PC-9 (cell line): ENCODE measurements around the gene HGS.

Experiments
- EZH2 ChIP-seq: fragments of 200-600 bp; sonication (generic); IDR thresholded peaks from 2 replicates; pipeline ENCODE4 v1.8.0; 2017; ENCODE audit warnings: antibody characterized with exemption, low read depth
- TF ChIP-seq, protein P1 (sequence below): fragments of 200-600 bp; sonication (generic); conservative IDR thresholded peaks from 2 replicates; pipeline ENCODE4 v1.6.1; 2017; ENCODE audit warnings: mixed run types, antibody characterized with exemption, mild to moderate bottlenecking, moderate library complexity

DNA sequence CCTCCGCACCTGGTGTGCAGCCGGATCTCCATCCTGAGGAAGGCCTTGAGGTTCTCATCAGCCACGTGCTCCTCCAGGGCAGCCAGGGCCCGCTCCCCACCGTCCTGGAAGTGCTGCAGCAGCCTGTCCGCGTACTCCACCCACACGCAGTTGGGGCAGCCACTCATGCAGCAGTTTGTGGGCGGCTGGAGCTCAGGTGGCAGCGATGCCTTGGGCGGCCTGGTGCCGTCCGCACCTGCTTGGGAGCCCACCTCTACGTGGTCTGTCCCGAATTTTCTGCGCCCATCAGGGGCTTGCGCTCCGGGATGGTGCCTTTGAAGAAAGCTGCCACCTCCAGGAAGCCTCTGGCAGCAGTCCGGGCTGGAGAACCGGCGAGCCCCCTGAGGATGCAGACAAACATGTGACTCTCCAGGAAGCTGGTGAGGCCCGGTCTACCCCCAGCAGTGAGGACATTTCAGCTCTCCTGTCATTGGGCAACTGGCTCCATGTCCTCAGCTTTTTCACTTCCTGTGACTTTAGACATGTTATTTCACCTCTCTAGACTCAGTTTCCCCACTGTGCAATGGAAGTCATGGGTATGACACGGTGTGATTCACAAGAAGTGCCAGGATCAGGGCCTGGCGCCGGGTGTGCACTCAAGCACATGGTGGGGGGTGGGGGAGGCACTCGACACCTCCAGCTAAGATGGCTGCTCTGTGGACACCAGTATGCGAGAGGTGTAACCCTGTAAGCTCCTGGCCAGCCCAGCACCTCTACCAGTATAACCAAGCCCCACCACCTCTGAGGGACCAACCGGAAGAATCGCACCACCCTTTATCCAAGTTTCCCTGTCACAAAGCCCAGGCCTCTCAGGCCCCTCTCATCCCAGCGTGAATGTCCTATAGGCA, 18.4 kb upstream of the HGS start:
- TF ChIP-seq, protein P1, sequence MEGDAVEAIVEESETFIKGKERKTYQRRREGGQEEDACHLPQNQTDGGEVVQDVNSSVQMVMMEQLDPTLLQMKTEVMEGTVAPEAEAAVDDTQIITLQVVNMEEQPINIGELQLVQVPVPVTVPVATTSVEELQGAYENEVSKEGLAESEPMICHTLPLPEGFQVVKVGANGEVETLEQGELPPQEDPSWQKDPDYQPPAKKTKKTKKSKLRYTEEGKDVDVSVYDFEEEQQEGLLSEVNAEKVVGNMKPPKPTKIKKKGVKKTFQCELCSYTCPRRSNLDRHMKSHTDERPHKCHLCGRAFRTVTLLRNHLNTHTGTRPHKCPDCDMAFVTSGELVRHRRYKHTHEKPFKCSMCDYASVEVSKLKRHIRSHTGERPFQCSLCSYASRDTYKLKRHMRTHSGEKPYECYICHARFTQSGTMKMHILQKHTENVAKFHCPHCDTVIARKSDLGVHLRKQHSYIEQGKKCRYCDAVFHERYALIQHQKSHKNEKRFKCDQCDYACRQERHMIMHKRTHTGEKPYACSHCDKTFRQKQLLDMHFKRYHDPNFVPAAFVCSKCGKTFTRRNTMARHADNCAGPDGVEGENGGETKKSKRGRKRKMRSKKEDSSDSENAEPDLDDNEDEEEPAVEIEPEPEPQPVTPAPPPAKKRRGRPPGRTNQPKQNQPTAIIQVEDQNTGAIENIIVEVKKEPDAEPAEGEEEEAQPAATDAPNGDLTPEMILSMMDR: no peak
- no peak for TF ChIP-seq EZH2
